PFSK-1 (cell line): Measurements from ENCODE around the gene IVD.

Experiments
- FOXP2 ChIP-seq: optimal IDR thresholded peaks from 2 replicates; pipeline ENCODE3; 2011; ENCODE audit warnings: borderline replicate concordance, control low read depth, inconsistent platforms; ENCODE audit not compliant: insufficient read depth; ENCODE audit errors: extremely low read length, extremely low read depth
- POLR2AphosphoS5 ChIP-seq: IDR thresholded peaks from 2 replicates; pipeline ENCODE4 v1.6.1; 2012; ENCODE audit warnings: low read depth, mild to moderate bottlenecking, control low read depth, low read length, moderate library complexity
- SIN3A ChIP-seq: IDR thresholded peaks from 2 replicates; pipeline ENCODE4 v1.6.1; 2012; ENCODE audit warnings: mild to moderate bottlenecking, low read length, moderate library complexity, borderline replicate concordance; ENCODE audit not compliant: insufficient read depth
- TAF1 ChIP-seq: IDR thresholded peaks from 2 replicates; pipeline ENCODE4 v1.6.1; 2012; ENCODE audit warnings: low read length, control low read depth, borderline replicate concordance; ENCODE audit not compliant: insufficient read depth
- TF ChIP-seq, protein P1 (sequence below), 2 experiments: IDR thresholded peaks; 2 replicates each; pipeline versions ENCODE4 v1.6.1 to v1.8.0; 2011 to 2012; ENCODE audit warnings: low read depth in 2 of 2, low read length in 2 of 2, control low read depth in 1 of 2, inconsistent platforms in 1 of 2, mild to moderate bottlenecking in 1 of 2, moderate library complexity in 1 of 2; ENCODE audit not compliant: insufficient read depth in 1 of 2

DNA sequence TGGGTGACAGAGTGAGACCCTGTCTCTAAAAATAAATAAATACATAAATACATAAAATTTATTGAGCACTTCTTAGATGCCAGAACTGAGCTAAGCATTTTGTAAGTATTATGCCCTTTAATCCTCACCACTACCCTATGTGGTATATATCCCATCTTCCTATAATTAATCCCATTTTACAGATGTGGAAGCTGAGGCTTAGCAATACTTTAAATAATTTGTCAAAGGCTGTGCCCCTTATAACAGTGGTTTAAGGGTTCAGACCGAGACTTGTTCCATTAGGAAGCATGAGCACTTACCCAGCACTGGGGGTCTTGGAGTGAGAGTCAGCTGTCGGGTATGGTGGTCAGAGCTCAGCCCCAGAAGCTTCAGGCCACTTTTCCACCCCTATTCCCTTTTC, 57.7 kb downstream of the IVD start:
- no peak for TF ChIP-seq POLR2AphosphoS5
- TF ChIP-seq TAF1, result no peak
- no peak for TF ChIP-seq SIN3A
- TF ChIP-seq, protein P1, sequence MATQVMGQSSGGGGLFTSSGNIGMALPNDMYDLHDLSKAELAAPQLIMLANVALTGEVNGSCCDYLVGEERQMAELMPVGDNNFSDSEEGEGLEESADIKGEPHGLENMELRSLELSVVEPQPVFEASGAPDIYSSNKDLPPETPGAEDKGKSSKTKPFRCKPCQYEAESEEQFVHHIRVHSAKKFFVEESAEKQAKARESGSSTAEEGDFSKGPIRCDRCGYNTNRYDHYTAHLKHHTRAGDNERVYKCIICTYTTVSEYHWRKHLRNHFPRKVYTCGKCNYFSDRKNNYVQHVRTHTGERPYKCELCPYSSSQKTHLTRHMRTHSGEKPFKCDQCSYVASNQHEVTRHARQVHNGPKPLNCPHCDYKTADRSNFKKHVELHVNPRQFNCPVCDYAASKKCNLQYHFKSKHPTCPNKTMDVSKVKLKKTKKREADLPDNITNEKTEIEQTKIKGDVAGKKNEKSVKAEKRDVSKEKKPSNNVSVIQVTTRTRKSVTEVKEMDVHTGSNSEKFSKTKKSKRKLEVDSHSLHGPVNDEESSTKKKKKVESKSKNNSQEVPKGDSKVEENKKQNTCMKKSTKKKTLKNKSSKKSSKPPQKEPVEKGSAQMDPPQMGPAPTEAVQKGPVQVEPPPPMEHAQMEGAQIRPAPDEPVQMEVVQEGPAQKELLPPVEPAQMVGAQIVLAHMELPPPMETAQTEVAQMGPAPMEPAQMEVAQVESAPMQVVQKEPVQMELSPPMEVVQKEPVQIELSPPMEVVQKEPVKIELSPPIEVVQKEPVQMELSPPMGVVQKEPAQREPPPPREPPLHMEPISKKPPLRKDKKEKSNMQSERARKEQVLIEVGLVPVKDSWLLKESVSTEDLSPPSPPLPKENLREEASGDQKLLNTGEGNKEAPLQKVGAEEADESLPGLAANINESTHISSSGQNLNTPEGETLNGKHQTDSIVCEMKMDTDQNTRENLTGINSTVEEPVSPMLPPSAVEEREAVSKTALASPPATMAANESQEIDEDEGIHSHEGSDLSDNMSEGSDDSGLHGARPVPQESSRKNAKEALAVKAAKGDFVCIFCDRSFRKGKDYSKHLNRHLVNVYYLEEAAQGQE (IDR thresholded peaks at IDR 0.05; ENCODE audit: insufficient read depth in 1 of 2, low read depth in 2 of 2, low read length in 2 of 2), result no peak
- no peak for TF ChIP-seq FOXP2
